ENCODE measurements around the gene SSNA1.

GRCh38 chr9:137143459-137143858 lies 45.0 kb upstream of the SSNA1 start:
- TF ChIP-seq CTCF (IDR thresholded peaks at IDR 0.05) (no peak), POLR2A (IDR thresholded peaks at IDR 0.05) (no peak), EP300 (IDR thresholded peaks at IDR 0.05) (no peak)

Measured in tibial nerve (tissue), 4 donors.